Thymus (tissue), 11 donors: Measurements from ENCODE around the gene MACROD2. TPM values are rescaled to one million over a fixed set of nuclear protein-coding genes. Genes with fewer than 3 reads are reported as not detected.

Source experiments
- DNase-seq, 9 donors: peaks; one replicate each; pipeline ENCODE4 v3.0.0-alpha.2; 2013; ENCODE audit warnings: low spot score in 9 of 9, low read depth in 6 of 9, missing footprints in 1 of 9
- H3K27ac ChIP-seq, 2 donors: one replicate each; pipeline ENCODE4 v1.5.1; 2013; ENCODE audit warnings: control low read depth in 1 of 2, low read depth in 1 of 2, low read length in 1 of 2, mild to moderate bottlenecking in 1 of 2, moderate library complexity in 1 of 2
- H3K27me3 ChIP-seq, 2 donors: one replicate each; pipeline ENCODE4 v1.5.1; 2013; ENCODE audit warnings: low read length in 1 of 2; ENCODE audit not compliant: control insufficient read depth in 2 of 2, insufficient read depth in 1 of 2
- H3K36me3 ChIP-seq, 2 donors: one replicate each; pipeline ENCODE4 v1.5.1; 2013; ENCODE audit warnings: low read length in 1 of 2, mild to moderate bottlenecking in 1 of 2, moderate library complexity in 1 of 2; ENCODE audit not compliant: control insufficient read depth in 2 of 2, insufficient read depth in 2 of 2
- H3K4me1 ChIP-seq, 2 donors: one replicate each; pipeline ENCODE4 v1.5.1; 2013; ENCODE audit warnings: low read length in 2 of 2; ENCODE audit not compliant: control insufficient read depth in 2 of 2, insufficient read depth in 2 of 2
- H3K4me3 ChIP-seq, 2 donors: one replicate each; pipeline ENCODE4 v1.5.1; 2013; ENCODE audit warnings: low read length in 2 of 2, control low read depth in 1 of 2, mild to moderate bottlenecking in 1 of 2
- H3K9me3 ChIP-seq, 2 donors: one replicate each; pipeline ENCODE4 v1.5.1; 2013; ENCODE audit warnings: low read length in 1 of 2, mild to moderate bottlenecking in 1 of 2; ENCODE audit not compliant: control insufficient read depth in 2 of 2, insufficient read depth in 1 of 2
- WGBS: extraction: QIAGEN DNeasy Blood & Tissue Kit; methylation state at CpG from one replicate; pipeline ENCODE4 v1.1.7; 2013; 5-methylcytosine and 5-hydroxymethylcytosine counted together
- polyA plus RNA-seq: library from polyadenylated mRNA; stranded (reverse); fragments of 200-250 nt; gene quantifications from one replicate; pipeline ENCODE4 v1.2.3, GENCODE V29; 2013
- total RNA-seq: library from RNA; stranded (reverse); fragments of 120-200 nt; gene quantifications from one replicate; pipeline ENCODE4 v1.2.4, GENCODE V29; 2013
- donor health status: healthy.

MACROD2 gene
- total and polyA plus RNA-seq, 2 donors: 1.6 to 4.2 TPM

GRCh38 chr20:14890713-14891112 lies 895.4 kb downstream of the MACROD2 start:
- H3K4me1 ChIP-seq: no peaks in the 10 kb centered on the region
- no peak overlapping the region for H3K27ac ChIP-seq
- H3K9me3 ChIP-seq: no peaks in the 10 kb centered on the region
- no peak for DNase-seq
- H3K36me3 ChIP-seq: no peaks in the 10 kb centered on the region
- no peak overlapping the region for H3K4me3 ChIP-seq
- H3K27me3 ChIP-seq: no peaks in the 10 kb centered on the region

GRCh38 chr20:14892782-14893181 lies 897.5 kb downstream of the MACROD2 start:
- no peaks in the 10 kb centered on the region for H3K36me3 ChIP-seq
- no peak for DNase-seq
- H3K9me3 ChIP-seq: no peaks in the 10 kb centered on the region
- H3K27me3 ChIP-seq: no peaks in the 10 kb centered on the region
- no peak overlapping the region for H3K4me3 ChIP-seq
- no peak overlapping the region for H3K27ac ChIP-seq
- H3K4me1 ChIP-seq: no peaks in the 10 kb centered on the region
- 93% methylated on average over 4 of the region's 4 CpGs for WGBS

- H3K27me3 ChIP-seq: no peaks in the 10 kb centered on the region
- H3K27ac ChIP-seq: no peak overlapping the region
- no peaks in the 10 kb centered on the region for H3K4me1 ChIP-seq
- H3K4me3 ChIP-seq: no peak overlapping the region
- DNase-seq: no peak
- no peaks in the 10 kb centered on the region for H3K9me3 ChIP-seq
- H3K36me3 ChIP-seq: no peaks in the 10 kb centered on the region
Measured at GRCh38 chr20:14896569-14896968, 901.3 kb downstream of the MACROD2 start.

GRCh38 chr20:14897608-14898007 lies 902.3 kb downstream of the MACROD2 start:
- 87% methylated on average over 1 of the region's 1 CpG for WGBS
- no peak for DNase-seq
- Histone ChIP-seq H3K27ac (no peak overlapping the region), H3K4me3 (no peak overlapping the region), H3K36me3 (no peaks in the 10 kb centered on the region), H3K9me3 (no peaks in the 10 kb centered on the region), H3K4me1 (no peaks in the 10 kb centered on the region), H3K27me3 (no peaks in the 10 kb centered on the region)

- DNase-seq: no peak
- Histone ChIP-seq H3K27me3 (no peaks in the 10 kb centered on the region), H3K36me3 (no peaks in the 10 kb centered on the region), H3K4me3 (no peak overlapping the region), H3K9me3 (no peaks in the 10 kb centered on the region), H3K4me1 (no peaks in the 10 kb centered on the region), H3K27ac (no peak overlapping the region)
- 85% methylated on average over 4 of the region's 4 CpGs for WGBS
Measured at GRCh38 chr20:14902432-14903089, 907.2 kb downstream of the MACROD2 start.

GRCh38 chr20:14906908-14907434 lies 911.7 kb downstream of the MACROD2 start:
- no peaks in the 10 kb centered on the region for H3K27me3 ChIP-seq
- no peaks in the 10 kb centered on the region for H3K4me1 ChIP-seq
- no peaks in the 10 kb centered on the region for H3K36me3 ChIP-seq
- 94% methylated on average over 2 of the region's 2 CpGs for WGBS
- no peaks in the 10 kb centered on the region for H3K9me3 ChIP-seq
- H3K4me3 ChIP-seq: no peak overlapping the region
- DNase-seq: no peak
- no peak overlapping the region for H3K27ac ChIP-seq

- Histone ChIP-seq H3K4me1 (no peaks in the 10 kb centered on the region), H3K27me3 (no peaks in the 10 kb centered on the region), H3K36me3 (no peaks in the 10 kb centered on the region), H3K4me3 (no peak overlapping the region), H3K27ac (no peak overlapping the region), H3K9me3 (no peaks in the 10 kb centered on the region)
- DNase-seq: no peak
- WGBS: 97% methylated on average over 2 of the region's 2 CpGs
Measured at GRCh38 chr20:14910126-14910525, 914.8 kb downstream of the MACROD2 start.

GRCh38 chr20:14913896-14914620 lies 918.7 kb downstream of the MACROD2 start:
- no peaks in the 10 kb centered on the region for H3K4me1 ChIP-seq
- H3K4me3 ChIP-seq: no peak overlapping the region
- H3K9me3 ChIP-seq: no peaks in the 10 kb centered on the region
- DNase-seq: no peak
- no peaks in the 10 kb centered on the region for H3K27me3 ChIP-seq
- WGBS: 93% methylated on average over 6 of the region's 6 CpGs
- H3K36me3 ChIP-seq: no peaks in the 10 kb centered on the region
- no peak overlapping the region for H3K27ac ChIP-seq

GRCh38 chr20:14914633-14915032 lies 919.3 kb downstream of the MACROD2 start:
- Histone ChIP-seq H3K36me3 (no peaks in the 10 kb centered on the region), H3K4me1 (no peaks in the 10 kb centered on the region), H3K27ac (no peak overlapping the region), H3K9me3 (no peaks in the 10 kb centered on the region), H3K27me3 (no peaks in the 10 kb centered on the region), H3K4me3 (no peak overlapping the region)
- WGBS: 90% methylated on average over 2 of the region's 2 CpGs
- DNase-seq: no peak
